Transverse colon (tissue), 4 donors: ENCODE data around the gene PODXL. TPM values are rescaled to one million over a fixed set of nuclear protein-coding genes. Genes with fewer than 3 reads are reported as not detected.
"Not testable (repeated sequence)": the region's sequence is repeated elsewhere in the genome, so short reads cannot be mapped to it uniquely, and the experiment has no call there.

Experiments
- DNase-seq: peaks from one replicate; pipeline ENCODE4 v3.0.0-alpha.2; 2019
- H3K27ac ChIP-seq, 4 donors: fragments of 200-600 bp; sonication (generic); 2 replicates each; pipeline ENCODE4 v1.5.1; 2016 to 2018; ENCODE audit warnings: inconsistent platforms in 4 of 4
- H3K27me3 ChIP-seq: fragments of 200-600 bp; sonication (generic); 2 replicates; pipeline ENCODE4 v1.5.1; 2017; ENCODE audit warnings: inconsistent platforms
- H3K36me3 ChIP-seq, 4 donors: fragments of 200-600 bp; sonication (generic); 2 replicates each; pipeline ENCODE4 v1.5.1; 2017 to 2019; ENCODE audit warnings: inconsistent platforms in 4 of 4
- H3K4me1 ChIP-seq, 4 donors: fragments of 200-600 bp; sonication (generic); 2 replicates each; pipeline ENCODE4 v1.5.1; 2017 to 2020; ENCODE audit warnings: inconsistent platforms in 4 of 4
- H3K4me3 ChIP-seq, 4 donors: fragments of 200-600 bp; sonication (generic); 1 replicate in 1 of 4; 2 replicates in 3 of 4; pipeline versions ENCODE4 v1.5.1 to v1.6.1; 2017 to 2019; ENCODE audit warnings: inconsistent platforms in 4 of 4
- H3K9me3 ChIP-seq, 2 donors: fragments of 200-600 bp; sonication (generic); 2 replicates each; pipeline ENCODE4 v1.5.1; 2017 to 2019; ENCODE audit warnings: inconsistent platforms in 2 of 2
- EP300 ChIP-seq: sonication (generic); formaldehyde crosslinking; IDR thresholded peaks from one replicate; pipeline ENCODE4 v1.6.1; 2017; ENCODE audit warnings: antibody characterized with exemption, low read depth
- POLR2A ChIP-seq: fragments of 450-650 bp; IDR thresholded peaks from one replicate; pipeline ENCODE4 v1.6.1; 2016; ENCODE audit warnings: antibody characterized with exemption, mild to moderate bottlenecking, moderate library complexity
- POLR2AphosphoS5 ChIP-seq, 3 donors: sonication (generic); formaldehyde crosslinking; IDR thresholded peaks; one replicate each; pipeline ENCODE4 v1.6.1; 2016; ENCODE audit warnings: antibody characterized with exemption in 3 of 3
- WGBS, 2 donors: methylation state at CpG; one replicate each; pipeline ENCODE4 v1.1.5; 2018; ENCODE audit warnings: low coverage in 1 of 2; 5-methylcytosine and 5-hydroxymethylcytosine counted together
- in situ Hi-C, 4 donors: fragments of 200-750 bp; cut with MboI; loops; one replicate each; pipeline versions ENCODE4 v1.15.0 to v1.15.1; 2017; ENCODE audit warnings: low sequenced_read_pairs in 3 of 4, low pct_ligation_motif_present in 1 of 4, low pct_unique_long_range_greater_than_20kb in 1 of 4
- intact Hi-C: fragments of 100-400 bp; cut with DNase I; formaldehyde crosslinking; loops from one replicate; pipeline ENCODE4 v1.15.1; 2023; ENCODE audit warnings: low total_unique reads
- total RNA-seq, 4 donors: library from RNA; depleted of rRNA; stranded (reverse); fragments of >200 nt; gene quantifications; one replicate each; pipeline ENCODE4 v1.1.0, GENCODE V29; 2016
- TF ChIP-seq, protein P1 (sequence below), 5 experiments: fragments of 200-600 bp in 3 of 5; fragments of 450-650 bp in 2 of 5; sonication (generic) in 3 of 5; IDR thresholded peaks; 1 replicate in 2 of 5; 2 replicates in 3 of 5; pipeline ENCODE4 v1.5.1; 2016 to 2017; ENCODE audit warnings: antibody characterized with exemption in 5 of 5, inconsistent platforms in 3 of 5, mild to moderate bottlenecking in 2 of 5, moderate library complexity in 1 of 5

Gene PODXL
- total RNA-seq, 4 donors from 2014 or later, result 11.7 to 25.8 (median 16.1) TPM

GRCh38 chr7:131476740-131477139 lies 79.7 kb downstream of the PODXL start:
- TF ChIP-seq POLR2AphosphoS5 (IDR thresholded peaks at IDR 0.05) (no peak), POLR2A (no peak), EP300 (no peak)
- TF ChIP-seq, protein P1, sequence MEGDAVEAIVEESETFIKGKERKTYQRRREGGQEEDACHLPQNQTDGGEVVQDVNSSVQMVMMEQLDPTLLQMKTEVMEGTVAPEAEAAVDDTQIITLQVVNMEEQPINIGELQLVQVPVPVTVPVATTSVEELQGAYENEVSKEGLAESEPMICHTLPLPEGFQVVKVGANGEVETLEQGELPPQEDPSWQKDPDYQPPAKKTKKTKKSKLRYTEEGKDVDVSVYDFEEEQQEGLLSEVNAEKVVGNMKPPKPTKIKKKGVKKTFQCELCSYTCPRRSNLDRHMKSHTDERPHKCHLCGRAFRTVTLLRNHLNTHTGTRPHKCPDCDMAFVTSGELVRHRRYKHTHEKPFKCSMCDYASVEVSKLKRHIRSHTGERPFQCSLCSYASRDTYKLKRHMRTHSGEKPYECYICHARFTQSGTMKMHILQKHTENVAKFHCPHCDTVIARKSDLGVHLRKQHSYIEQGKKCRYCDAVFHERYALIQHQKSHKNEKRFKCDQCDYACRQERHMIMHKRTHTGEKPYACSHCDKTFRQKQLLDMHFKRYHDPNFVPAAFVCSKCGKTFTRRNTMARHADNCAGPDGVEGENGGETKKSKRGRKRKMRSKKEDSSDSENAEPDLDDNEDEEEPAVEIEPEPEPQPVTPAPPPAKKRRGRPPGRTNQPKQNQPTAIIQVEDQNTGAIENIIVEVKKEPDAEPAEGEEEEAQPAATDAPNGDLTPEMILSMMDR (IDR thresholded peaks at IDR 0.05), result no peak
- Histone ChIP-seq H3K9me3 (no peaks in the 10 kb centered on the region), H3K27ac (no peak overlapping the region), H3K27me3 (no peaks in the 10 kb centered on the region), H3K4me1 (no peaks in the 10 kb centered on the region), H3K4me3 (no peak overlapping the region), H3K36me3 (peaks cover 0 to 21% (median 0%) of the 10 kb centered on the region in 4 donors)
- 90 to 94% methylated on average over 2 of the region's 2 CpGs for WGBS, 2 donors
- in situ Hi-C loops, result no loop called here
- no peak for DNase-seq
- intact Hi-C loops, result loop anchor here (2.0 kb wide), 1 partner anchor 26 kb away; no protein-coding TSS in a partner anchor

- no peaks in the 10 kb centered on the region for H3K27me3 ChIP-seq
- no peaks in the 10 kb centered on the region for H3K4me1 ChIP-seq
- H3K9me3 ChIP-seq, result no peaks in the 10 kb centered on the region
- no peak for DNase-seq
- H3K36me3 ChIP-seq, result peaks cover 0 to 58% (median 7%) of the 10 kb centered on the region in 4 donors
- no peak overlapping the region for H3K4me3 ChIP-seq
- no peak for TF ChIP-seq EP300
- TF ChIP-seq, protein P1 (IDR thresholded peaks at IDR 0.05), result no peak
- TF ChIP-seq POLR2AphosphoS5 (IDR thresholded peaks at IDR 0.05), result no peak
- TF ChIP-seq POLR2A, result no peak
- intact Hi-C loops, result no loop called here
- in situ Hi-C loops, result no loop called here
- 83 to 94% methylated on average over 2 to 4 of the region's 4 CpGs for WGBS, 2 donors
- no peak overlapping the region for H3K27ac ChIP-seq
Observed at GRCh38 chr7:131471250-131472004, 85.0 kb downstream of the PODXL start.

DNA sequence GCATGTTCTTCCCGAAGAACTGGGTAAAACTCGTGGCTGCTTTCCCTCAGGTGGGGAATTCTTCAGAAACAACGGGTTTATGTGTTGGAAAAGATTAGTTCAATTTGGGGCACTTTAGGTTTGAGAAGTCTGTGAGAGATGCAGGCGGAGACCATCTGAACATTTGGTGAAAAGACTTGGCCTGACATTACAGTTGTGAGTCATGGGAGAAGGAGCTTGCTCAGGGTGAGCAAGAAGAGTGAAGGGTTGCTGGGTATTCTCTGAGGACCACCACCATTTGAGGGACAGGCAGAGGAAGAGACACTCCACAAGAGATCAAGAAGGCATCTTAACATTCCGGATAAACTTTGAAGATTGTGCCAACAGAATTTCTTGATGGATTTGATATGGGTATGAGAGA lies 88.6 kb downstream of the PODXL start:
- no peak for DNase-seq
- H3K36me3 ChIP-seq, result peaks cover 0 to 89% (median 21%) of the 10 kb centered on the region in 4 donors

DNA sequence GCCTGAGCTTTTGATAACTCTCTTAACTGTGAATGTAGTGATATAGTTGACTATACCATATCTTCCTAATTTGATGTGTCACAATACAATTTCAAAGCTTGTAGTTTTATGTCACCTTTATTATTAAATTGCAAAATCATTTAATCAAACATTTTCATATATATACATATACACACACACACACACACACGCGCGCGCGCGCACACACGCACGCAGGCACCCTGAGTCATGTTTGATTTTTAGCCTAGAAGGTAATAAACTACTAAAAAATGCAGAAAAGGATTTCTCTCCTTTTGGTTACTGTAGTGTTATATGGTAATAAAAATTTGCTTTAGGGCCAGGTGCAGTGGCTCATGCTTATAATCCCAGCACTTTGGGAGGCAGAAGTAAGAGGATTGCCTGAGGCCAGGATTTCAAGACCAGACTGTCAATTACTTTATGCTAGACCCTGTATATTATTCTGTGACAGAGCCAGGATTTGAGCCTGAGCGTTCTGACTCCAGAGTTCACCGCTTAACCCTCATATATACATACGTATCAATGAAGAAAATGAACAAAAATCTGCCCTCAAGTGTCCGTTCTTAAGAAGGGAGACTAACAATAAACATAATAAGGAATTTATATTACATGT lies 89.6 kb downstream of the PODXL start:
- Histone ChIP-seq H3K9me3 (no peaks in the 10 kb centered on the region), H3K27me3 (no peaks in the 10 kb centered on the region), H3K27ac (no peak overlapping the region), H3K4me3 (no peak overlapping the region), H3K36me3 (peaks cover 0 to 84% (median 22%) of the 10 kb centered on the region in 4 donors), H3K4me1 (no peaks in the 10 kb centered on the region)
- no peak for DNase-seq
- TF ChIP-seq POLR2AphosphoS5 (IDR thresholded peaks at IDR 0.05), result no peak
- no peak for TF ChIP-seq EP300
- TF ChIP-seq POLR2A, result no peak
- TF ChIP-seq, protein P1 (IDR thresholded peaks at IDR 0.05), result no peak
- in situ Hi-C loops (no loop called here), intact Hi-C loops (no loop called here)
- WGBS, 2 donors, result 84 to 87% methylated on average over 12 of the region's 12 CpGs

More for the DNA sequence above, 88.6 kb downstream of the PODXL start:
- in situ Hi-C loops (no loop called here), intact Hi-C loops (no loop called here)
- H3K9me3 ChIP-seq, result no peaks in the 10 kb centered on the region
- H3K4me1 ChIP-seq, result no peaks in the 10 kb centered on the region
- no peaks in the 10 kb centered on the region for H3K27me3 ChIP-seq
- no peak overlapping the region for H3K4me3 ChIP-seq
- TF ChIP-seq POLR2AphosphoS5 (IDR thresholded peaks at IDR 0.05) (no peak), EP300 (no peak), POLR2A (no peak)
- TF ChIP-seq, protein P1 (IDR thresholded peaks at IDR 0.05), result no peak
- no peak overlapping the region for H3K27ac ChIP-seq
- WGBS, 2 donors, result 96% methylated on average over 4 to 5 of the region's 5 CpGs

- intact Hi-C loops, H3K4me1 ChIP-seq, in situ Hi-C loops, H3K27ac ChIP-seq, H3K4me3 ChIP-seq, H3K27me3 ChIP-seq, DNase-seq, H3K9me3 ChIP-seq: not testable (repeated sequence)
- peaks cover 0 to 57% (median 15%) of the 10 kb centered on the region in 4 donors for H3K36me3 ChIP-seq
Observed at GRCh38 chr7:131462715-131463114, 93.7 kb downstream of the PODXL start.
